HG02763 (cell line): ENCODE data around the gene SSUH2.
"Not testable (repeated sequence)": the region's sequence is repeated elsewhere in the genome, so short reads cannot be mapped to it uniquely, and the experiment has no call there.

ENCODE experiments used
- ATAC-seq: cut with Tn5 transposase; IDR thresholded peaks from one replicate; pipeline ENCODE4 v1.9.1; 2021; ENCODE audit warnings: mild to moderate bottlenecking, moderate library complexity; ENCODE audit not compliant: unreplicated experiment

Gene SSUH2

DNA sequence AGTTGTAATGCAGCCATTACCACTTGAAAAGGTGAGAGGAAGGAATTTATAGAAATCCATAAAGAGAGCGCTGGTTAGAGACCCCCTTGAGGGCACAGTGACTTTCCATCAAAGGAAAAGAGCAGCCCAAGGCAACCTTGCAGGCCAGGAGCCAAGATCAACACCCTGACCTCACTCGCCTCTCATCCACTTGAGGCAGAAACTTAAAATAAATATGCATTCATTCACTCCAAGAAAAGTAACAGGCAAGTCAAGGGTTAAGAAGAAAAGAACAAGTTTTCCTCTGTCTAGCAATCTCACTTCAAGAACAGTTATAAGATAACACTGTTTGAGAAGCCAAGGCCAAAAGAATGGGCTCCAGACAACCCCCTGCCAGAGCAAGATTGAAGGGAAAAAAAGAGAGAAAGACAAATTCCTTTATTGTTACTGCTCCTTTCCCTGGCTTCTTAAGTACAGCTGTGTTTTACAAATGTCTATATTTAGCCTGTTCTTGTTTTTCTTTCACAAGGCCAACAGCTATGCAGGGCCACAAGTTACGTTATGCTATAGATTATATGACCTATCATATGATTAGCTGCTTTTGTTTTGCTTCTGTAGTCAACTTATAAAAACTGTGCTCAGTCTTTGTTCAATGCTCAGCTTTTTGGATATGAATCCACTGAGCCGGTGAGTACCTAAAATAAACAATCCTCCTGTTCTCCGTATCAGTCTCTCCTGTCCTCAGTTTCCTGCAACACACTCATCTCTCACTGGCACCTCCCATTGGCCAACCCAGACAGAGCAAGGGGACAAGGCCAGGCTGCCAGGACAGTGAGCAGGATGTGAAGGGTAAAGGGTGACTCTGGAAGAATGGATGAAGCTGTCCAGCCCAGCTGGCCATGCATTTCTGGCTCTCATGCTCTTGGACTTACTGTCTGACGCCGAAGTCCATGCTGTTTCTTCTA, 15.8 kb upstream of the SSUH2 start:
- ATAC-seq, result no peak

GRCh38 chr3:8659242-8659641, 14.6 kb upstream of the SSUH2 start:
- no peak for ATAC-seq

DNA sequence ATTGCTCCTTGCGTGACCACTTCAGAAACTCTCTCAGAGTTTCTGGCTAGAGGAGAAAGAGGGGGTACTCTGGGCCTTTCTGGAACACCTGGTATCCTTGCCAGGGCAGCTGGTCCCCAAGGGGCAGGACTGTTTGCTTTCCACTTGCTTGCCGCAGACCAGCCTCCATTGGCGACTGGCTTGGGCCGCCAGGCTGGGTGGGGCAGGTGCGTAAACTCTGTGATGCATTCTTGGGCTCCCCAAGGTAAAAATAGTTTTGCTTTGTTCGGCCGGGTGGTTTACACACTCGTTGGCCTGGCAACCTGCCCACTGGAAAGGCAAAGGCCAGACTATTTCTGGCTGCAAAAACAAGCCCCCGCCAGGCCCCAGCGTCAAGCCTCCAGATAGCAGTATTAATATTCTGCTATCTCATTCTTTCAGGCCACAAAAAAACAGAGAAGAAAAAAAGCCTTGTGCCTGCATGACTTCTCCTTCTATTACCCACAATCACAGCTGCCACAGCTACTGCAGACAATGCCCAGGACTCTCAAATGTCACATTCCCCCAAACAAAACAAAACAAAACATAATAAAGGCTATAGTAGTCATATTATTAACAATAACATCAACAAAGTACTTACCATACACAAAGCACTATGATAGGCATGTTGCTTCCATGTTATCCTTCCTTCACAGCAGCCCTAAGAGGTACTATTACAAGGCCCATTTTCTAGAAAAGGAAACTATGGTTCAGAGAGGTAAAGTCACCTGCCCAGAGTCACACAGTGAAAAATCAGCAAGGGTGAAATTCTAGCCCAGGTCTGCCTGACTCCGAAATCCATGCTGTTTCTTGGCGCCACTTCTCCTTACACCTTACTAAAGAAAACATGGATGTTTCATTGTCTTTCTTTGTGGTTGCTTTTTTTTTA, 14.0 kb upstream of the SSUH2 start:
- peak; percentile 92 for ATAC-seq

- no peak for ATAC-seq
These were observed 13.3 kb upstream of the SSUH2 start for GRCh38 chr3:8657804-8658305.

GRCh38 chr3:8656240-8656639, 11.6 kb upstream of the SSUH2 start:
- ATAC-seq, result no peak

DNA sequence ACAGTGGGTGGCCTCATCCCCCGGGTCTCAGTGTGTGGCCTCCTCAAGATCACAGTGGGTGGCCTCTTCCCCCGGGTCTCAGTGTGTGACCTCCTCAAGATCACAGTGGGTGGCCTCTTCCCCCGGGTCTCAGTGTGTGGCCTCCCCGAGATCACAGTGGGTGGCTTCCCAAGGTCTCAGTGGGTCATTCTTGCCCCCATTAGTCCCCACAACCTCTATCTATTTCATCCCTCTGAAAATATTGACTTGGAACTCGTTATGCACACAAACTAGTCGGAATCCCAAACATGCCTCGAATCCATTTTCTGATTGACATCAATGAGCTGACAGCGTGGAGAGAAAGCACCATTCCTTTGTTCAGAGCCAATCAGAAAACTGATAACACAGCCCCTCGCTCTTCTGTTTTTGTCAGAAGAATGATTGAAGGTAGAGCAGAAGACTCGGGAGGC, 10.8 kb upstream of the SSUH2 start:
- no peak for ATAC-seq

- ATAC-seq, result not testable (repeated sequence)
These were observed 10.2 kb upstream of the SSUH2 start for GRCh38 chr3:8654572-8655329.

GRCh38 chr3:8653800-8654408, 9.3 kb upstream of the SSUH2 start:
- ATAC-seq, result no peak

GRCh38 chr3:8652324-8652987, 7.9 kb upstream of the SSUH2 start:
- no peak for ATAC-seq

- no peak for ATAC-seq
These were observed 7.1 kb upstream of the SSUH2 start for GRCh38 chr3:8651418-8652323.

- ATAC-seq, result no peak
These were observed 6.2 kb upstream of the SSUH2 start for GRCh38 chr3:8650583-8651416.

GRCh38 chr3:8649757-8650156, 5.2 kb upstream of the SSUH2 start:
- no peak for ATAC-seq

- no peak for ATAC-seq
These were observed 4.5 kb upstream of the SSUH2 start for GRCh38 chr3:8648909-8649741.

- ATAC-seq, result no peak
These were observed 2.8 kb upstream of the SSUH2 start for GRCh38 chr3:8647137-8647985.

GRCh38 chr3:8646313-8646938, 1.8 kb upstream of the SSUH2 start:
- no peak for ATAC-seq

DNA sequence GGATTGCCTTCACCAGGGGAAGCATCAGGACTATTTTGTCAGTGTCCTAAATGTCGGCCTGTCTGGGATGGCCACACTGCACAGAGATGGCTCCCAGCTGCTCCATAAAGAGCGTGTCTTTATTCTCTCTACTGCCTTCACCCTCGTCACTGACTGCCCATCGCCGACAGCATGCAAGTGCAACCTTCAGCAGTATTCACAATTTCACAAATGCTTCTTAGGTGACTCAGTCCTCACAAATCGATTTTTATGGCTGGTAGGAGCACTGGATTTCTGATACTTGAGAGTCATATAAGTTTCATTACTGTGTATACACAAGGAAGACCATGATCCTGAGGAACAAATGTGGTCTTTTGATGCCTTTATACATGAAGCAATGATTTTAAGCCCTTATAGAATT, 1.1 kb upstream of the SSUH2 start:
- ATAC-seq, result no peak
